ENCODE measurements around the gene SGTB.
"Not testable (repeated sequence)": the region's sequence is repeated elsewhere in the genome, so short reads cannot be mapped to it uniquely, and the experiment has no call there.

Gene SGTB

GRCh38 chr5:65734196-65734775 is 12.4 kb upstream of the SGTB start:
- not testable (repeated sequence) for DNase-seq (ENCODE audit: low spot score)

GRCh38 chr5:65732046-65732445 is 10.1 kb upstream of the SGTB start:
- DNase-seq (ENCODE audit: low spot score) = not testable (repeated sequence)

- no peak for DNase-seq (ENCODE audit: low spot score)
Measured at GRCh38 chr5:65730910-65731309, 9.0 kb upstream of the SGTB start.

DNA sequence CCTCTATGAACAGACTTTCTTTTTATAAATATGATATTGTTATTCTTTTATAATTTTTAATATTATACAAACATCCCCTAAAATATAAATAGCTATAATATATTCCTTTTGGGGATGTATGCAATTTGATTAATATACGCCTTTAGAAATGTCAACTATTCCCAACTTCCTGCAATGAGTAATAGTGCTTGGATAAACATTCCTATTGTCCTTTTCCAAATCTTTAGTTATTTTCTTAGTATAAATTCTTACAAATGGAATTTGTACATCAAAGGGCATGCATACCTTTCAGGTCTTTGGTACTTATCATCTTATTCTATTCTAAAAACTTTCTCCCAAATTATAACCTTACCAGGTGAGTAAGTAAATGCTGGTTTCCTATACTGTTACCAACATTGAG is 6.3 kb upstream of the SGTB start:
- no peak for DNase-seq (ENCODE audit: low spot score)

GRCh38 chr5:65727491-65728156 is 5.7 kb upstream of the SGTB start:
- no peak for DNase-seq (ENCODE audit: low spot score)

DNA sequence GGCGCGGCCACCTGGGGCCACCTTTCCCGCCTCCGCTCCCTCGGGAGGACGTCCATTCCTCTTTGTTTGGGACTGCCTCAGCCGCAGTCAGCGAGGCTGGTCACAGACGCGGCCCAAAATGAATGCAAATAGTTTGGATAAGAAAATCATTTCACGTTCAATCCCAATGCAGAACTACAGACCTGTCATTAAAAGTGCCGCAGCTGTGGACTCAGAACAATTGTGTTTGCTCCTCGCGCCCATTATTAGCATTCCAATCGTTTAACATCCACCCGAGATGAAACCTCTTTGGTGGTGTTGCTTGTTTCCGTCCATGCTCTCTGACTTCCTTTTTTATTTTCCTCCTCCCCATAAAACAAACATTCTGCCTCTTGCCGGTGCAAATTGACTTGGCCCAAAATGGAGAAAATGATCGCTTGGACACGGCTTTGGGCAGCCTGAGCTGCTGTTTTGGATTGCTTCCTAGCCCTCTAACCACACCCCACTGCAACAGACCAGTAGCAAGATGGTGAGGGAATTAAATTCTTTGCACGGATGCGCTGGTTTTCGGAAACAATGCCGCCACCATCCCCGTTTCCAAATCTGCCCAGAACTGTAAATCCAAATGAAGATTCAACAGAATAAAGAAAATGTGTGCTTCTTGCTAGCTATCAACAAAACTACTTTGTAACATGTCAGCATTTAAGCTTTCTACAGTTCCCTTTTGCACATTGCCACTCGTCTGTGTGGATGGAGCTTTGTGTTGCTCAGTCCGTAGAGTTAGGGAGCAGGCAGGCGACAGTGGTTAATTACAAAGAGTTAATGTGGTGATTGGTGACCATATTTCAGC is 880 bp upstream of the SGTB start:
- DNase-seq (ENCODE audit: low spot score) = peak; percentile 77

- peak; percentile 67 for DNase-seq (ENCODE audit: low spot score)
Measured at GRCh38 chr5:65721050-65721719, 724 bp downstream of the SGTB start.

DNA sequence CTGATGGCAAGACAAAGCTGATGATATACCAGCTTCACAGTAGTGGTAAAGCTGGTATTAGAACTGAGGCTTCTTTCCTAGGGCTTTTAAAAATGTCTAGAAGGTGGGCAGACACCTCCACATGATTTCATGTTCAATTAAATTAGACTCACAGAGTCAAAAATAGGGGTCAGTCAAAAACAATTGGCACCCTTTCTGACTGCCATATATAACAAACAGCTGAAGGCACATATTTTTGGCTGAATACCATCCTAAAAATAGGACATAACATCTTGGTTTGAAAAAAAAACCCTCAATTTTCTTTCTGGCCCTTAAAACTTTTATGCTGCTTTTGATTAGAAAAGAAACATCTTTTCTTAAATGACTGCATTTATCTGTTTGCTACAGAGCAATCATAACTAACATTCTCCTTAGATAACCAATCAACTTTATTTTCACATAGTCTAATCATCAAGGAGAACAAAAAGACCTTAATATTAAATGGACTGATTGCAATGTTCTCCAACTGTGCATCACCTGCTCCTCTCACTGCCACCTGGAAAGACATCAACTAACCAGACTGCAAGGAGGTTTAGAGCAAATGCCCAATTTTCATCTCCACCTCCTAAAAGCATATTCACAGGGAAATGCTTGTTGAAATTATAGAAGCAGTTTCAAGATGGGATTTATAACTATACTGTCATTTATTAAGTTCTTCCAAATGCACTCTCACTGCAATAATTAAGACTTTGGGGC is 3.2 kb downstream of the SGTB start:
- DNase-seq (ENCODE audit: low spot score) = no peak

DNA sequence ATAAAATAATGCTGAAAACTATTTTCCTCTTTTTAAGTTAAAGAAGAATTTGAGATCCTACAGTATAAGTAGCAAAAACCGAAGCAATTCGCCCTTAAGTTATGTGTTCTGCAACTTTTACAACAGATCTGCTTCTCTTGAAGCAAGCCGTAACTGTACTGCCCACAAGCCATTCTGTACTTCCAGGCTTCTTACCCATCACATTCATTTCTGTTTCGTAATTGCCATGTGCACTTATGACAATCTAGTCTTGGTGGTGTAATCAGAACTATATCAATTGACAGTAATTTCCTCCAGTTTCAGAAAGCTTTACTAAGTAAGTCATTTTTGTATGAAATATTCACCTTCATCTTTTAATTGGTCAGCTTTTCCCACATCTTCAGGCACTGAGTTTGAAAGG is 13.8 kb downstream of the SGTB start:
- DNase-seq (ENCODE audit: low spot score) = no peak

- DNase-seq (ENCODE audit: low spot score) = no peak
Measured at GRCh38 chr5:65707663-65708062, 14.2 kb downstream of the SGTB start.

DNA sequence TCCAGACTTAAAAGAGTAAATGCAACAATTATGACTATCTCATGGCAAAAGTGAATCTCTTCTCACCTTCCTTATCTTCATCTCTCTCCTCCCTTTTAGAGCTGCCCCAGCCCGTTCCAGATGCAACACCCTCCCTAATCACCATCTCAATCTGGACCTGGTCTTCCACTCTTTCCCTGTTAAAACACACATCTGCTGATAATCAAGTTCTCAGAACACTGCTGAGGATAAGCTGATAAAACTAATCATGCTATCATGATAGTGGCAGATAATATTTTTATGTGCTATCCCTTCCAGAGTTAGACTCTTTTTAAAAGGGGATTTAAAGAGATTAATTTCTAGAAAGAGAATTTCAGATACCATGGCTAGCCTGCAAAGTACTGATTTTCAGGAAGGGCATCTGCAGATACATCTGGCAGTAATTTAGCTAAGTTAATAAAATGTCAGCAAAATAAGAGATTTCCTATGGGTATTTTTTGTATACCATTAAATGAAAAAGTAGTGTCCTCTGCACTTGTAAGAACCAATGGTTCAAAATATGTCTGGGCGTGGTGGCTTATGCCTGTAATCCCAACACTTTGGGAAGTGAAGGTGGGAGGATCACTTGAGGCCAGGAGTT is 17.2 kb downstream of the SGTB start:
- DNase-seq (ENCODE audit: low spot score) = no peak

- no peak for DNase-seq (ENCODE audit: low spot score)
Measured at GRCh38 chr5:65702036-65702435, 19.9 kb downstream of the SGTB start.

GRCh38 chr5:65699338-65699737 is 22.6 kb downstream of the SGTB start:
- DNase-seq (ENCODE audit: low spot score) = no peak

DNA sequence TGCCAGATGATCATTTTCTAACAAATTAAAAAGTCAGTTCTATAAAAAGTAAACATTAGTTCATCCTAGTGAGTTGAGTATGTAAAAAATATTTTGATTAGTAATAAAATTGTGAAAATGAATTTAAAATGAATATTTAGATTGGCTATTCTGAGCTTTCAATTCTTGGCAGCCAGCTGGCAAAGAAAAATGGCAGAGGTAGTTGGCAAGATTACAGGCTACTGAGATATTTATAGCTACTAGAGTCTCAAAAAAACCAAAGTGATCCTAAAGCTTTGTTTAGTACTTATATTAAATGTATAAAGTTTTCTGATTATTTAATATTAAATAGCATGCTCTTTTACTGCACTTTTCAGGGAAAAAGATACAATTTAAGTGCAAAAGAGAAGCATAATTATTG is 25.0 kb downstream of the SGTB start:
- DNase-seq (ENCODE audit: low spot score) = no peak

DNA sequence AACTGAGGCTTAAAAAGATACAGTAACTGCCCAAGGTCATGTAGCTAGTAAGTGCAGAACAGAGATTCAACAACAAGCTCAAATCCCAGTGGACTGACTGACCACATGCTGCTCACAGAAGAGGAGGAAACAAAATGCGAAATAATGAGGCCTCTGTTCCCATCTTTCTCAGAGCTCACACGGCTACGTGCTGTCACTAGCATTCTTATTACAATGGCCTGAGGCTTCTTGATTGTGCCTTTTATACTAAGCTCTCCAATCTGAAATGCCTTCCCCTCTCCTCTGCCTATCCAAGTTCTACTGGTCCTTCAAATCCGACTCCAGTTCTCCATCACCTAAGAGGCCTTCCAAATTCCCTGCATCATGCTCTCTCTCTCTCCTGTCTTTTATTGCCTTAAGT is 26.0 kb downstream of the SGTB start:
- no peak for DNase-seq (ENCODE audit: low spot score)

DNA sequence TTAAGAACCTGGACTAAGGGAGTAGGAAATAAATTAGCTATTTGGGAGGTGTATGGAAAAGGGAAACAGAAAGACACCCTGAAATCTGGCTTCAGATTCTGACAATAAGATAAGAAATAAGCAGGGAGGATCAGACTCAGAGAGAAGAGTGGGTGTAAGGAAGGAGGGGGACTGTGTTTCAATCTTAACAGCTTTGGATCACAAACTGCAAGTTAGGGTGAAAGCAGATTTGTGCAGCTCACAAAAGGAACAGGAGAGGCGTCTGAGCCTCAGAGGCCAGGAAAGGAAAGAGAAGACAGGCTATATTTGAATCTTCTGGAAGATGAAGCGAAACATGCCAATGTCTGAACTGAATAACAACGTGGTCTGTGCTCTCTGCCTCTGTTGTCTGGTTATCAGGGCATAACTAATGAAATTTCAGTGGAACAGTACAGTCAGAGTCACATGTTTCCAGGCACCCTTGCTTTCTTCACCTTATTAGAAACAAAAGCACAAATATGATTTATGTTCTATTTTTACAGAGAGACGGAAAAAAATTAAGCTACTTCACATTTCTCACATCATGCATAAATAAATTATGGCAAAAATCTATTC is 26.6 kb downstream of the SGTB start:
- no peak for DNase-seq (ENCODE audit: low spot score)

GRCh38 chr5:65693121-65693520 is 28.8 kb downstream of the SGTB start:
- no peak for DNase-seq (ENCODE audit: low spot score)

- DNase-seq (ENCODE audit: low spot score) = no peak
Measured at GRCh38 chr5:65682148-65682547, 39.8 kb downstream of the SGTB start.

DNA sequence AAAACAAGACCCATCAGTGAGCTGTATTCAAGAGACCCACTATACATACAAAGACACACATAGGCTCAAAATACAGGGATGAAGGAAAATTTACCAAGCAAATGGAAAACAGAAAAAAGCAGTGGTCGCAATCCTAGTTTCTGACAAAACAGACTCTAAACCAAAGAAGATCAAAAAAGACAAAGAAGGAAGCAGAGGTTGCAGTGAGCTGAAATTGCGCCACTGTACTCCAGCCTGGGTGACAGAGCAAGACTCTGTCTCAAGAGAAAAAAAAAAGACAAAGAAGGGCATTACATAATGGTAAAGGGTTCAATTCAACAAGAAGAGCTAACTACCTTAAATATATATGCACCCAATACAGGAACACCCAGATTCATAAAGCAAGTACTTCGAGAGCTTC is 45.9 kb downstream of the SGTB start:
- not testable (repeated sequence) for DNase-seq (ENCODE audit: low spot score)

DNA sequence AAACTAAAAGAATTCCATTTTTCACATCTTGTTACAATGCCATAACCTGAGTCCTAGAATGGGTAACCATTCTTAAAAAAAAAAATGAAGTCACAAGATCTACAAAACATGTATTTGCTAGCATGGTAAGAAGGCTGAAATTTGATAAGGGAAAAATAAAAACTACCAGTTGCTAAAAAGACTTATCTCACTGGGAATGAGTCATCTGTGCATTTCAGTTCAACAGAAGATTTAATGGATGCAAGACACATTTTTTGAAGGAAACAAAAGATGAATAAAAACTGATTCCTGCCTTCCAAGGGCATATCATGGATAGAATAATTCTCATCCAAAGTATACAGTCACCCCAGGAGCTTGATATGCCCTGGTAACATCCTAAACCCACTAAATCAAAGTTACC is 47.2 kb downstream of the SGTB start:
- DNase-seq (ENCODE audit: low spot score) = no peak

GRCh38 chr5:65672796-65673195 is 49.1 kb downstream of the SGTB start:
- peak; percentile 41 for DNase-seq (ENCODE audit: low spot score)

Measured in AG08395 (cell line).